Sigmoid colon (tissue), 7 donors: ENCODE data around the gene SQOR. TPM values are rescaled to one million over a fixed set of nuclear protein-coding genes. Genes with fewer than 3 reads are reported as not detected.
A peak's percentile ranks its signal among the peaks of the same experiment; 100 is the strongest.

Experiments
- DNase-seq: peaks from one replicate; pipeline ENCODE4 v3.0.0-alpha.2; 2019
- H3K27ac ChIP-seq, 4 donors: fragments of 200-600 bp; sonication (generic); one replicate each; pipeline ENCODE4 v1.5.1; 2016 to 2019; ENCODE audit warnings: mild to moderate bottlenecking in 1 of 4
- H3K27me3 ChIP-seq, 3 donors: fragments of 200-600 bp; sonication (generic); one replicate each; pipeline ENCODE4 v1.5.1; 2019; ENCODE audit warnings: mild to moderate bottlenecking in 1 of 3
- H3K36me3 ChIP-seq, 4 donors: fragments of 200-600 bp; sonication (generic); one replicate each; pipeline ENCODE4 v1.5.1; 2016 to 2019
- H3K4me1 ChIP-seq, 4 donors: fragments of 200-600 bp; sonication (generic); one replicate each; pipeline ENCODE4 v1.5.1; 2017 to 2019
- H3K4me3 ChIP-seq, 4 donors: fragments of 200-600 bp; sonication (generic); one replicate each; pipeline ENCODE4 v1.5.1; 2017 to 2019; ENCODE audit warnings: mild to moderate bottlenecking in 2 of 4, moderate library complexity in 1 of 4
- H3K9me3 ChIP-seq, 4 donors: fragments of 200-600 bp in 3 of 4; sonication (generic) in 3 of 4; one replicate each; pipeline versions ENCODE4 v1.5.1 to v1.6.1; 2013 to 2019
- EP300 ChIP-seq, 4 donors: sonication (generic); formaldehyde crosslinking; IDR thresholded peaks; one replicate each; pipeline ENCODE4 v1.6.1; 2017; ENCODE audit warnings: antibody characterized with exemption in 4 of 4
- POLR2A ChIP-seq, 2 donors: fragments of 450-650 bp; IDR thresholded peaks; one replicate each; pipeline ENCODE4 v1.6.1; 2016; ENCODE audit warnings: antibody characterized with exemption in 2 of 2, mild to moderate bottlenecking in 2 of 2, moderate library complexity in 2 of 2
- POLR2AphosphoS5 ChIP-seq, 4 donors: sonication (generic); formaldehyde crosslinking; IDR thresholded peaks; one replicate each; pipeline ENCODE4 v1.6.1; 2017; ENCODE audit warnings: antibody characterized with exemption in 4 of 4
- whole genome bisulfite sequencing, 2 donors: extraction: QIAGEN DNeasy Blood & Tissue Kit; methylation state at CpG; one replicate each; pipeline ENCODE4 v1.1.7; 2013; 5-methylcytosine and 5-hydroxymethylcytosine counted together
- intact Hi-C: fragments of 100-400 bp; cut with DNase I; formaldehyde crosslinking; loops from one replicate; pipeline ENCODE4 v1.15.1; 2023
- polyA plus RNA-seq, 3 donors: library from polyadenylated mRNA; stranded (reverse); fragments of 200-250 nt; gene quantifications; one replicate each; pipeline ENCODE4 v1.2.3, GENCODE V29; 2013
- total RNA-seq, 4 donors: library from RNA; depleted of rRNA; stranded (reverse); fragments of >200 nt; gene quantifications; one replicate each; pipeline ENCODE4 v1.1.0, GENCODE V29; 2016
- TF ChIP-seq, protein P1 (sequence below), 4 experiments: fragments of 450-650 bp in 3 of 4; fragments of 200-600 bp in 1 of 4; IDR thresholded peaks; one replicate each; pipeline ENCODE4 v1.5.1; 2016 to 2019; ENCODE audit warnings: antibody characterized with exemption in 4 of 4, mild to moderate bottlenecking in 3 of 4, moderate library complexity in 2 of 4
- donor health status: healthy with polysubstance abuse.
- donor health status: Bipolar disorder and iron deficiency.
- donor health status: healthy.

SQOR gene
- total and polyA plus RNA-seq, 7 donors: 60.4 to 415 (median 83.4) TPM

- no peak for TF ChIP-seq POLR2AphosphoS5 (IDR thresholded peaks at IDR 0.05)
- TF ChIP-seq, protein P1, sequence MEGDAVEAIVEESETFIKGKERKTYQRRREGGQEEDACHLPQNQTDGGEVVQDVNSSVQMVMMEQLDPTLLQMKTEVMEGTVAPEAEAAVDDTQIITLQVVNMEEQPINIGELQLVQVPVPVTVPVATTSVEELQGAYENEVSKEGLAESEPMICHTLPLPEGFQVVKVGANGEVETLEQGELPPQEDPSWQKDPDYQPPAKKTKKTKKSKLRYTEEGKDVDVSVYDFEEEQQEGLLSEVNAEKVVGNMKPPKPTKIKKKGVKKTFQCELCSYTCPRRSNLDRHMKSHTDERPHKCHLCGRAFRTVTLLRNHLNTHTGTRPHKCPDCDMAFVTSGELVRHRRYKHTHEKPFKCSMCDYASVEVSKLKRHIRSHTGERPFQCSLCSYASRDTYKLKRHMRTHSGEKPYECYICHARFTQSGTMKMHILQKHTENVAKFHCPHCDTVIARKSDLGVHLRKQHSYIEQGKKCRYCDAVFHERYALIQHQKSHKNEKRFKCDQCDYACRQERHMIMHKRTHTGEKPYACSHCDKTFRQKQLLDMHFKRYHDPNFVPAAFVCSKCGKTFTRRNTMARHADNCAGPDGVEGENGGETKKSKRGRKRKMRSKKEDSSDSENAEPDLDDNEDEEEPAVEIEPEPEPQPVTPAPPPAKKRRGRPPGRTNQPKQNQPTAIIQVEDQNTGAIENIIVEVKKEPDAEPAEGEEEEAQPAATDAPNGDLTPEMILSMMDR (IDR thresholded peaks at IDR 0.05): no peak
- no peak for TF ChIP-seq POLR2A (IDR thresholded peaks at IDR 0.05)
- TF ChIP-seq EP300 (IDR thresholded peaks at IDR 0.05): no peak
- Histone ChIP-seq H3K4me1 (no peaks in the 10 kb centered on the region), H3K4me3 (no peak overlapping the region), H3K9me3 (peaks cover 0 to 9% (median 2%) of the 10 kb centered on the region in 4 donors), H3K27ac (no peak overlapping the region), H3K36me3 (no peaks in the 10 kb centered on the region), H3K27me3 (no peaks in the 10 kb centered on the region)
- 96% methylated on average over 7 of the region's 7 CpGs for whole genome bisulfite sequencing, 2 donors
- intact Hi-C loops: no loop called here
- DNase-seq: no peak
These were observed 6.7 kb upstream of the SQOR start for GRCh38 chr15:45628136-45628535.

DNA sequence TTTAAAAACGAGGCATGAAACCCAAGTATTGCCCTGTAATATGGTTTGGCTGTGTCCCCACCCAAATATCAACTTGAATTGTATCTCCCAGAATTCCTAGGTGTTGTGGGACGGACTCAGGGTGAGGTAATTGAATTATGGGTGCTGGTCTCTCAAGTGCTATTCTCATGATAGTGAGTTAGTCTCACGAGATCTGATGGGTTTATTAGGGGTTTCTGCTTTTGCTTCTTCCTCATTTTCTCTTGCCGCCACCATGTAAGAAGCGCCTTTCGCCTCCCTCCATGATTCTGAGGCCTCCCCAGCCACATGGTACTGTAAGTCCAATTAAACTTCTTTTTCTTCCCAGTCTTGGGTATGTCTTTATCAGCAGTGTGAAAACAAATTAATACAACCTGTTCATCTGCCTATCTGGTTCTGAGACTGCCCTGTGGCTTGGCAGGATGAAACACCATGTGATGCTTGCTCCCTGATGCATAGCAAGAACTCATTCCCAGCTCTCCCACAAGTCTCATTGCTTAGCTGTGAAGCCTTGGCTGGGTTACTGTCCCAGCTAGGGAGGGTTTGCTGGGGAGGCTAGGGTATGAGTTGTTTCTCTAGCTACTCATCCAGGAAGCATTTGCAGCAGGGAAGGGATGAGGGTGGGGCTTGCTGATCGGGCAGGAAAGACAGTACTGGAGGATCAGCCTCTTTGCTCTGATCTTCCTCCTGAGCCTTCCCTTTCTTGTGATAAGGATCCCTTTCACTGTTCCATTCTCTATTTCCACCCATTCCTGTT, 3.7 kb upstream of the SQOR start:
- TF ChIP-seq EP300 (IDR thresholded peaks at IDR 0.05) (no peak), POLR2A (IDR thresholded peaks at IDR 0.05) (no peak), POLR2AphosphoS5 (IDR thresholded peaks at IDR 0.05) (no peak)
- TF ChIP-seq, protein P1 (IDR thresholded peaks at IDR 0.05): no peak
- intact Hi-C loops: no loop called here
- Histone ChIP-seq H3K36me3 (no peaks in the 10 kb centered on the region), H3K27ac (peak overlapping the region; percentile 20 to 61 (median 49)), H3K4me1 (peaks cover 0 to 10% (median 4%) of the 10 kb centered on the region in 4 donors), H3K4me3 (no peak overlapping the region), H3K9me3 (peaks cover 0 to 9% (median 2%) of the 10 kb centered on the region in 4 donors), H3K27me3 (no peaks in the 10 kb centered on the region)
- WGBS, 2 donors: 70 to 73% methylated on average over 7 of the region's 7 CpGs
- DNase-seq: no peak

- Histone ChIP-seq H3K9me3 (peaks cover 0 to 6% (median 2%) of the 10 kb centered on the region in 4 donors), H3K4me3 (no peak overlapping the region), H3K27ac (peak overlapping the region; percentile 20 to 61 (median 49)), H3K36me3 (no peaks in the 10 kb centered on the region), H3K4me1 (peaks cover 0 to 17% (median 9%) of the 10 kb centered on the region in 4 donors), H3K27me3 (no peaks in the 10 kb centered on the region)
- TF ChIP-seq POLR2A (IDR thresholded peaks at IDR 0.05) (no peak), EP300 (IDR thresholded peaks at IDR 0.05) (no peak), POLR2AphosphoS5 (IDR thresholded peaks at IDR 0.05) (no peak)
- TF ChIP-seq, protein P1 (IDR thresholded peaks at IDR 0.05): no peak
- no peak for DNase-seq
- WGBS, 2 donors: 68 to 75% methylated on average over 2 of the region's 2 CpGs
- intact Hi-C loops: no loop called here
These were observed 3.1 kb upstream of the SQOR start for GRCh38 chr15:45631776-45632175.

- peak overlapping the region; percentile 89 to 95 (median 94) for H3K27ac ChIP-seq
- intact Hi-C loops: loop anchor here (2.0 kb wide), 2 partner anchors 48 to 434 kb away; partner anchors contain the start of gene BLOC1S6
- 0 to 1% methylated on average over 29 of the region's 29 CpGs for WGBS, 2 donors
- no peaks in the 10 kb centered on the region for H3K36me3 ChIP-seq
- H3K4me1 ChIP-seq: peaks cover 0 to 50% (median 37%) of the 10 kb centered on the region in 4 donors
- H3K27me3 ChIP-seq: no peaks in the 10 kb centered on the region
- peak overlapping the region; percentile 55 to 82 (median 62) for H3K4me3 ChIP-seq
- H3K9me3 ChIP-seq: no peaks in the 10 kb centered on the region
- peak; percentile 90 for DNase-seq
- TF ChIP-seq POLR2AphosphoS5 (IDR thresholded peaks at IDR 0.05) (no peak), EP300 (IDR thresholded peaks at IDR 0.05) (no peak), POLR2A (IDR thresholded peaks at IDR 0.05) (no peak)
- TF ChIP-seq, protein P1 (IDR thresholded peaks at IDR 0.05): peak in 3 of 4 experiments; percentile 42 to 55 (median 51)
These were observed 386 bp downstream of the SQOR start for GRCh38 chr15:45635191-45635638.
